ENCODE measurements around the gene SIRT6.
"Not testable (repeated sequence)": the region's sequence is repeated elsewhere in the genome, so short reads cannot be mapped to it uniquely, and the experiment has no call there.

DNA sequence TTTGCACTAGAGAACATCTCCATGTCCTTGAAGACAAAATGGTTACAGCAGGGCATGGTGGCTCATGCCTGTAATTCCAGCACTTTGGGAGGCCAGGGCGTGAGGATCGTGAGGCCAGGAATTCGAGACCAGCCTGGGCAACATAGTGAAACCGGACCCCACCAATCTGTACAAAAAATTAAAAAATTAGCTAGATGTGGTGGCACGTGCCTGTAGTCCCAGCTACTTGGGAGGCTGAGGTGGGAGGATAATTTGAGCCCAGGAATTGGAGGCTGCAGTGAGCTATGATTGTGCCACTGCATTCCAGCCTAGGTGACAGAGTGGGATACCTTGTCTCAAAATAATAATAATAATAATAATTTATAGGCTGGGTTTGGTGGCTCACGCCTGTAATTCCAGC is 47.9 kb upstream of the SIRT6 start:
- not testable (repeated sequence) for TF ChIP-seq FOXP2 (optimal IDR thresholded peaks at IDR 0.05; ENCODE audit: control extremely low read depth, extremely low read length, insufficient read depth); EZH2 (IDR thresholded peaks at IDR 0.05)
